ENCODE measurements around the gene CYP2F1.
"Not testable (repeated sequence)": the region's sequence is repeated elsewhere in the genome, so short reads cannot be mapped to it uniquely, and the experiment has no call there.

Gene CYP2F1

GRCh38 chr19:41136636-41137455 lies 22.6 kb downstream of the CYP2F1 start:
- H3K4me3 ChIP-seq (ENCODE audit: low read depth, low read length), result no peak overlapping the region
- TF ChIP-seq, protein P1, sequence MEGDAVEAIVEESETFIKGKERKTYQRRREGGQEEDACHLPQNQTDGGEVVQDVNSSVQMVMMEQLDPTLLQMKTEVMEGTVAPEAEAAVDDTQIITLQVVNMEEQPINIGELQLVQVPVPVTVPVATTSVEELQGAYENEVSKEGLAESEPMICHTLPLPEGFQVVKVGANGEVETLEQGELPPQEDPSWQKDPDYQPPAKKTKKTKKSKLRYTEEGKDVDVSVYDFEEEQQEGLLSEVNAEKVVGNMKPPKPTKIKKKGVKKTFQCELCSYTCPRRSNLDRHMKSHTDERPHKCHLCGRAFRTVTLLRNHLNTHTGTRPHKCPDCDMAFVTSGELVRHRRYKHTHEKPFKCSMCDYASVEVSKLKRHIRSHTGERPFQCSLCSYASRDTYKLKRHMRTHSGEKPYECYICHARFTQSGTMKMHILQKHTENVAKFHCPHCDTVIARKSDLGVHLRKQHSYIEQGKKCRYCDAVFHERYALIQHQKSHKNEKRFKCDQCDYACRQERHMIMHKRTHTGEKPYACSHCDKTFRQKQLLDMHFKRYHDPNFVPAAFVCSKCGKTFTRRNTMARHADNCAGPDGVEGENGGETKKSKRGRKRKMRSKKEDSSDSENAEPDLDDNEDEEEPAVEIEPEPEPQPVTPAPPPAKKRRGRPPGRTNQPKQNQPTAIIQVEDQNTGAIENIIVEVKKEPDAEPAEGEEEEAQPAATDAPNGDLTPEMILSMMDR (IDR thresholded peaks at IDR 0.05; ENCODE audit: insufficient read depth, low read length, missing control alignments), result no peak
- no peak for DNase-seq (ENCODE audit: low read depth, low spot score)
- ChIA-PET CTCF (interaction anchor here (0.6 kb wide), 1 partner anchor 60 kb away, joined by 3 read pairs; no protein-coding TSS in a partner anchor), POLR2A (no interaction called here)

DNA sequence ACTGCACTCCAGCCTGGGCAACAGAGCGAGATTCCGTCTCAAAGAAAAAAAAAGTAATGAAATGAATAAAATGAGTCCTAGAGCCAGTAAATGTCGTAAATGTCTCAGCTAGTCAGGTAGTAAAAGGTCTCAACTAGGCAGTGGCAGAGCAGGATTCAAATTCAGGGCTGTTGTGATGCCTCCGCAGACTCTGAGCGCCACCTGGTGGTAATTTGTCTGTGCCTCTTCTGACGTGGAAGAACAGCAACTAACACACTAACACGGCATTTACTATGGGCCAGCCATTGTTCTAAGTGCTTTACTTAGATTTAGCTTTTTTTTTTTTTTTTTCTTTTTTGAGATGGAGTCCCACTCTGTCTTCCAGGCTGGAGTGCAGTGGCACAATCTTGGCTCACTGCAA lies 30.2 kb downstream of the CYP2F1 start:
- DNase-seq (ENCODE audit: low read depth, low spot score), result peak; percentile 19
- CTCF ChIA-PET, result interaction anchor here (0.7 to 4.9 kb wide), 15 partner anchors 11 to 1004 kb away, joined by 3 to 29 read pairs (median 4); partner anchors contain the start of genes ACTMAP, RAB4B and SNRPA
- TF ChIP-seq, protein P1 (IDR thresholded peaks at IDR 0.05; ENCODE audit: insufficient read depth, low read length, missing control alignments), result peak; percentile 80
- POLR2A ChIA-PET, result no interaction called here
- H3K4me3 ChIP-seq (ENCODE audit: low read depth, low read length), result no peak overlapping the region

DNA sequence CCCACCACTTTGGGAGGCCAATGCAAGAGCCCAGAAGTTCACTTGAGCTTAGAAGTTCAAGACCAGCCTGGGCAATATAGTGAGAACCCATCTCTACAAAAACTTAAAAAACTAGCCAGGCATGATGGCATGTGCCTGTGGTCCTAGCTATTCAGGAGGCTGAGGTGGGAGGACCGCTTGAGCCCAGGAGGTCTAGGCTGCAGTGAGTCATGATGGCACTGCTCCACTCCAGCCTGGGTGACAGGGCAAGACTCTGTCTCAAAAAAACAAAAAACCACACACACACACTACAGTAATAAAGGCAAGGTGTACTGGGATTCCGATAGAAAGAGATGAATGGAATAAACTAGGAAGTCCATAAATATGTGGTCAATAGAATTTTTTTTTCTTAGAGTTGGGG lies 35.6 kb downstream of the CYP2F1 start:
- DNase-seq (ENCODE audit: low read depth, low spot score), result no peak
- CTCF ChIA-PET, result interaction anchor here (1.1 kb wide), 1 partner anchor 9 kb away, joined by 3 read pairs; no protein-coding TSS in a partner anchor
- TF ChIP-seq, protein P1 (IDR thresholded peaks at IDR 0.05; ENCODE audit: insufficient read depth, low read length, missing control alignments), result no peak
- POLR2A ChIA-PET, result no interaction called here
- H3K4me3 ChIP-seq (ENCODE audit: low read depth, low read length), result no peak overlapping the region

GRCh38 chr19:41150986-41151385 lies 36.8 kb downstream of the CYP2F1 start:
- H3K4me3 ChIP-seq (ENCODE audit: low read depth, low read length); DNase-seq (ENCODE audit: low read depth, low spot score); POLR2A ChIA-PET; CTCF ChIA-PET: not testable (repeated sequence)

- no peak overlapping the region for H3K4me3 ChIP-seq (ENCODE audit: low read depth, low read length)
- no peak for DNase-seq (ENCODE audit: low read depth, low spot score)
- ChIA-PET POLR2A (no interaction called here), CTCF (no interaction called here)
- TF ChIP-seq, protein P1 (IDR thresholded peaks at IDR 0.05; ENCODE audit: insufficient read depth, low read length, missing control alignments), result no peak
Observed at GRCh38 chr19:41154060-41154459, 39.8 kb downstream of the CYP2F1 start.

GRCh38 chr19:41156207-41156606 lies 42.0 kb downstream of the CYP2F1 start:
- H3K4me3 ChIP-seq (ENCODE audit: low read depth, low read length), result no peak overlapping the region
- no peak for DNase-seq (ENCODE audit: low read depth, low spot score)
- ChIA-PET CTCF (interaction anchor here (1.1 kb wide), 1 partner anchor 149 kb away, joined by 4 read pairs; no protein-coding TSS in a partner anchor), POLR2A (no interaction called here)
- TF ChIP-seq, protein P1 (IDR thresholded peaks at IDR 0.05; ENCODE audit: insufficient read depth, low read length, missing control alignments), result no peak
